ENCODE results near the gene GFPT2. TPM values are rescaled to one million over a fixed set of nuclear protein-coding genes. Genes with fewer than 3 reads are reported as not detected.

The GFPT2 gene
- total and polyA plus RNA-seq, 2 of the 4 experiments (the other 2 are of a cell fraction) = 20.3 to 20.8 TPM

DNA sequence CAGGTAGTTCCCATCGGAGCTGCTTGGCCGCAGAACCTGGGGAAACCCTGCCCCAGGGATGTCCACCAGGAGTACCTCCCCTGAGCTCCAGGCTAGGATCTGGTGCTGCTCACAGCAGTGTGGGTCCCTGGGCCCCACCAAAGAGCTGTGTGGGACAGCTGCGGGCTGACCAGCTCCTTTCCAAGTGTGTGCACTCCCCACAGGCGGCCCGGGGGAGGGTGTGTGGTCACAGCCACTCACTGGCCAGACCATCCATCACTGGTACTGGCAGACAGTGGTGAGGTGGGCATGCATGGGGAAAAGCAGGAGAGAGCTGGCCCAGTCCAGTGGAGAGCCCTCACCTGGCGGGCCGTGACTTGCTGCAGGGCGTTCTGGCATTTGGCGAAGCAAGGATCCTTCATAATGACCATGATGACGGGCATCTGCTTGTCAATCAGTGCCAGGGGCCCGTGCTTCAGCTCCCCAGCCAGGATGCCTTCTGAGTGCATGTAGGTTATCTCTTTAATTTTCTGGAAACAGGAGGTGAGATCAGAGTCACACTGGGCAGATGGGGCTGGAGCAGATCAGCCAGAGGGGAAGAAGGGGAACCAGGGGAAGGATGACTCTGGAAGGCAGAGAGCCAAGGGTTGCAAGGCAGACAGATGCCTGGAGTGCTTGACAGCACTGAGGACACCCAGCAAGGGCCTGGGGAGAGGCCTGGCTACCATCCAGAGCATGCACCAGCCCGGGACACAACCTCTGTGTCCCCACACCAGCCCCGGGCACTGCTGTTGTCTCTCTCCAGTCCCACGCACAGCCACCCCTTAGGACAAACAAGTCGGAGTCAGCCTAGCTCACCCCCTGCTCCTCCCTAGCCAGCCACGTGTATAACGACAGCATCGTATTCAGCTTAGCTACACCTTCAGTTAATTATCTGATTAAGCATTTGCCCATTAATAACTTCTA is 48.4 kb downstream of the GFPT2 start:
- ATAC-seq (ENCODE audit: low read depth) = no peak
- Histone ChIP-seq H2BK15ac (ENCODE audit: low read depth, low read length) (no peak overlapping the region), H4K8ac (ENCODE audit: low read depth in 2 of 2, low read length in 2 of 2) (no peak overlapping the region), H2AK9ac (replicated peaks; ENCODE audit: low read depth, low read length, poor library complexity) (no peak overlapping the region), H3K14ac (replicated peaks; ENCODE audit: low read depth, low read length) (no peak overlapping the region), H3K4ac (ENCODE audit: low read depth, low read length) (no peak overlapping the region), H3K27ac (ENCODE audit: insufficient read depth, low read length) (no peak overlapping the region), H3K27me3 (ENCODE audit: control insufficient read depth, insufficient read depth, low read length) (no peaks in the 10 kb centered on the region), H2BK20ac (ENCODE audit: low read depth, low read length) (no peak overlapping the region), H3K4me2 (ENCODE audit: low read depth, low read length) (no peak overlapping the region), H3K56ac (ENCODE audit: extremely low read depth, insufficient read depth, low read length) (no peak overlapping the region), H3K9ac (ENCODE audit: low read depth, low read length) (no peak overlapping the region), H3K9me3 (ENCODE audit: control insufficient read depth, insufficient read depth, low read length) (no peaks in the 10 kb centered on the region), H3K23ac (ENCODE audit: low read depth, low read length) (no peak overlapping the region), H3K4me1 (ENCODE audit: control insufficient read depth, insufficient read depth, low read length) (no peaks in the 10 kb centered on the region), H2AK5ac (ENCODE audit: low read depth, low read length) (no peak overlapping the region), H3K4me3 (ENCODE audit: insufficient read depth, low read depth, low read length) (no peak overlapping the region), H3K79me1 (ENCODE audit: low read depth in 1 of 2, low read length in 2 of 2) (no peaks in the 10 kb centered on the region), H3K18ac (ENCODE audit: low read depth, low read length) (no peak overlapping the region), H3K9me1 (ENCODE audit: insufficient read depth, low read length) (peaks cover 7% of the 10 kb centered on the region; the same call in 1 of the 2 replicates), H2BK5ac (ENCODE audit: low read depth, low read length, poor library complexity, severe bottlenecking) (no peak overlapping the region), H2AFZ (replicated peaks; ENCODE audit: low read length, poor library complexity) (no peak overlapping the region), H4K91ac (ENCODE audit: insufficient read depth, low read depth, low read length) (no peak overlapping the region), H3K36me3 (ENCODE audit: control insufficient read depth, insufficient read depth, low read length) (peaks cover 18% of the 10 kb centered on the region), H4K5ac (ENCODE audit: low read depth, low read length) (no peak overlapping the region), H2BK120ac (ENCODE audit: low read depth, low read length) (no peak overlapping the region), H4K20me1 (ENCODE audit: insufficient read depth, low read length) (no peaks in the 10 kb centered on the region)
- 93% methylated on average over 5 of the region's 18 CpGs; no CpG with 5 or more reads in 1 of the 2 experiments for WGBS, 2 experiments (ENCODE audit: extremely low coverage in 2 of 2, insufficient read length in 1 of 2)
- dilution Hi-C loops (cut with HindIII; ENCODE audit: low sequenced_read_pairs, unreplicated experiment) (no loop called here), intact Hi-C loops (cut with micrococcal nuclease) (no loop called here), in situ Hi-C loops (cut with MboI; ENCODE audit: low sequenced_read_pairs) (no loop called here)
- no TSS peak for BruUV-seq (replicated peaks)
- ChIA-PET POLR2A (ENCODE audit: unreplicated experiment) (no interaction called here), CTCF (interaction anchor here (1.2 to 1.4 kb wide), 2 partner anchors 11 kb away, joined by 3 to 5 read pairs; no protein-coding TSS in a partner anchor)
- no peak for DNase-seq
- no peak for TF ChIP-seq CHD1 (IDR thresholded peaks at IDR 0.05; ENCODE audit: low read depth, low read length)
- no peak for TF ChIP-seq FOS (IDR thresholded peaks at IDR 0.05; ENCODE audit: low read depth, low read length)
- TF ChIP-seq POLR2A (IDR thresholded peaks at IDR 0.05; ENCODE audit: low read depth, low read length) = no peak
- TF ChIP-seq, protein P1, sequence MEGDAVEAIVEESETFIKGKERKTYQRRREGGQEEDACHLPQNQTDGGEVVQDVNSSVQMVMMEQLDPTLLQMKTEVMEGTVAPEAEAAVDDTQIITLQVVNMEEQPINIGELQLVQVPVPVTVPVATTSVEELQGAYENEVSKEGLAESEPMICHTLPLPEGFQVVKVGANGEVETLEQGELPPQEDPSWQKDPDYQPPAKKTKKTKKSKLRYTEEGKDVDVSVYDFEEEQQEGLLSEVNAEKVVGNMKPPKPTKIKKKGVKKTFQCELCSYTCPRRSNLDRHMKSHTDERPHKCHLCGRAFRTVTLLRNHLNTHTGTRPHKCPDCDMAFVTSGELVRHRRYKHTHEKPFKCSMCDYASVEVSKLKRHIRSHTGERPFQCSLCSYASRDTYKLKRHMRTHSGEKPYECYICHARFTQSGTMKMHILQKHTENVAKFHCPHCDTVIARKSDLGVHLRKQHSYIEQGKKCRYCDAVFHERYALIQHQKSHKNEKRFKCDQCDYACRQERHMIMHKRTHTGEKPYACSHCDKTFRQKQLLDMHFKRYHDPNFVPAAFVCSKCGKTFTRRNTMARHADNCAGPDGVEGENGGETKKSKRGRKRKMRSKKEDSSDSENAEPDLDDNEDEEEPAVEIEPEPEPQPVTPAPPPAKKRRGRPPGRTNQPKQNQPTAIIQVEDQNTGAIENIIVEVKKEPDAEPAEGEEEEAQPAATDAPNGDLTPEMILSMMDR (conservative IDR thresholded peaks at IDR 0.05; ENCODE audit: low read depth, low read length) = no peak
- no peak for TF ChIP-seq NFE2L2 (IDR thresholded peaks at IDR 0.05; ENCODE audit: low read depth, low read length)
- no peak for TF ChIP-seq MAZ (IDR thresholded peaks at IDR 0.05; ENCODE audit: borderline replicate concordance, low read depth, low read length)
- no peak for TF ChIP-seq BHLHE40 (IDR thresholded peaks at IDR 0.05; ENCODE audit: low read depth, low read length)
- no peak for TF ChIP-seq USF2 (IDR thresholded peaks at IDR 0.05; ENCODE audit: low read depth, low read length)
- TF ChIP-seq MAFK (IDR thresholded peaks at IDR 0.05; ENCODE audit: low read depth, low read length) = no peak
- no peak for TF ChIP-seq CEBPB (IDR thresholded peaks at IDR 0.05; ENCODE audit: low read depth, low read length)
- no peak for TF ChIP-seq RAD21 (IDR thresholded peaks at IDR 0.05; ENCODE audit: low read length)
- TF ChIP-seq RFX5 (IDR thresholded peaks at IDR 0.05; ENCODE audit: low read depth, low read length) = no peak
- no peak for TF ChIP-seq MXI1 (IDR thresholded peaks at IDR 0.05; ENCODE audit: borderline replicate concordance, low read depth, low read length)
- no peak for TF ChIP-seq ELK1 (IDR thresholded peaks at IDR 0.05; ENCODE audit: borderline replicate concordance, low read depth, low read length)
- no peak for TF ChIP-seq SMC3 (IDR thresholded peaks at IDR 0.05; ENCODE audit: low read depth, low read length)

All from IMR-90 (cell line).